ENCODE measurements around the gene CADPS. TPM values are rescaled to one million over a fixed set of nuclear protein-coding genes. Genes with fewer than 3 reads are reported as not detected.
"Not testable (repeated sequence)": the region's sequence is repeated elsewhere in the genome, so short reads cannot be mapped to it uniquely, and the experiment has no call there.

The CADPS gene
- total and polyA plus RNA-seq, 9 of the 15 experiments (the other 6 are each of a cell fraction or from before 2014, with no cell fraction given) = not detected

DNA sequence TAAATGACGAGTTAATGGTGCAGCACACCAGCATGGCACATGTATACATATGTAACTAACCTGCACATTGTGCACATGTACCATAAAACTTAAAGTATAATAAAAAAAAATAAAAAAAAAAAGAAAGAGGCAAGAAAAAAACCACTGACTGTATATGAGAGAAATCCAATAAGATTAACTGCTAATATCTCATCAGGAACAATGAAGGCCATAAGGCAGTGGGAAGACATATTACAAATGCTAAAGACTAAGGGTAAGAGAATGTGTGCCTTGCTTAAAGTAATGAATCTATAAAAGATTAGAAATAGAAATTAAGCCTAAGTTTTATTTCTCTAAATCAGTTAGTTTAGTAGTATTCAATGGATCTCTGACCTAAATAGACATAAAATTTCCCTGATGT is 294.7 kb downstream of the CADPS start:
- intact Hi-C loops (cut with micrococcal nuclease); H3K9ac ChIP-seq (ENCODE audit: insufficient read depth in 1 of 2, low read depth in 2 of 2, low read length in 2 of 2); H3K27me3 ChIP-seq (ENCODE audit: control insufficient read depth in 2 of 2, insufficient read depth in 2 of 2, low read length in 2 of 2); H3K4me2 ChIP-seq (ENCODE audit: insufficient read depth, low read length); H2AFZ ChIP-seq (ENCODE audit: low read depth, low read length); BruUV-seq (replicated peaks); in situ Hi-C loops (cut with MboI); H3K9me3 ChIP-seq (replicated peaks; ENCODE audit: control insufficient read depth, insufficient read depth, low read depth, low read length); ATAC-seq; H3K4me1 ChIP-seq (replicated peaks in 1 of 2; ENCODE audit: control insufficient read depth in 2 of 2, insufficient read depth in 2 of 2, low read length in 2 of 2); H3K9me1 ChIP-seq (ENCODE audit: control insufficient read depth, insufficient read depth, low read length); POLR2A ChIA-PET; DNase-seq (ENCODE audit: extremely low read depth in 1 of 4, low spot score in 3 of 4); H3K4me3 ChIP-seq; H3K27ac ChIP-seq (ENCODE audit: extremely low read depth, low read depth, low read length); H4K20me1 ChIP-seq (replicated peaks; ENCODE audit: control insufficient read depth, insufficient read depth, low read length); H3K36me3 ChIP-seq (ENCODE audit: control insufficient read depth, insufficient read depth, low read length); FAIRE-seq; CTCF ChIA-PET (ENCODE audit: low intra/inter-chr PET ratio); H3K79me2 ChIP-seq (ENCODE audit: control insufficient read depth, insufficient read depth, low read length): not testable (repeated sequence)
- no CpG with 5 or more reads among the region's 1 CpG for WGBS (ENCODE audit: insufficient coverage, low coverage, missing lambda C conversion rate)

DNA sequence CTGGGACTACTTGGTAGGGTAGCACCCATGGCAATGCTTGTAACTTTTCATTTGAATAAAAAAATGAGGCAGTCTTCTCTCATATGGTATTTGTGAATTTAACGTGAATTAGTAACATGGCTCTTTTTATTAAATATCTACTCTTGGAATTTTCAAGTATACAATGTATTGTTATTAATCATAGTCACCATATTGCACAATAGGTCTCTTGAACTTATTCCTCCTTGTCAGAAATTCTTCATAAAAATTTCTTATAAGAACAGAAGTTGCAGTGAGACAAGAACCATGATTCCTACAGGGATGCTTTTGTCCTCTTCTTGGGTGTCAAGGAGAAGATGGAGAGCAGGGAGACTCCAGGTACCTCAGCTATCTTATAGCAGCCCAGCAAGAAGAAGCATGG is 298.1 kb downstream of the CADPS start:
- FAIRE-seq (no peak), DNase-seq (ENCODE audit: extremely low read depth in 1 of 4, low spot score in 3 of 4) (no peak), ATAC-seq (no peak)
- no peak overlapping the region for H3K27ac ChIP-seq (ENCODE audit: extremely low read depth, low read depth, low read length)
- no peaks in the 10 kb centered on the region for H3K27me3 ChIP-seq (ENCODE audit: control insufficient read depth in 2 of 2, insufficient read depth in 2 of 2, low read length in 2 of 2)
- ChIA-PET POLR2A (no interaction called here), CTCF (ENCODE audit: low intra/inter-chr PET ratio) (no interaction called here)
- 0% methylated on average over 1 of the region's 1 CpG for WGBS (ENCODE audit: insufficient coverage, low coverage, missing lambda C conversion rate)
- H3K36me3 ChIP-seq (ENCODE audit: control insufficient read depth, insufficient read depth, low read length) = no peaks in the 10 kb centered on the region
- no peaks in the 10 kb centered on the region for H4K20me1 ChIP-seq (replicated peaks; ENCODE audit: control insufficient read depth, insufficient read depth, low read length)
- H3K4me3 ChIP-seq = no peak overlapping the region
- H3K9me3 ChIP-seq (replicated peaks; ENCODE audit: control insufficient read depth, insufficient read depth, low read depth, low read length) = no peaks in the 10 kb centered on the region
- no peaks in the 10 kb centered on the region for H3K9me1 ChIP-seq (ENCODE audit: control insufficient read depth, insufficient read depth, low read length)
- H3K9ac ChIP-seq (ENCODE audit: insufficient read depth in 1 of 2, low read depth in 2 of 2, low read length in 2 of 2) = no peak overlapping the region
- no peak overlapping the region for H2AFZ ChIP-seq (ENCODE audit: low read depth, low read length)
- H3K79me2 ChIP-seq (ENCODE audit: control insufficient read depth, insufficient read depth, low read length) = no peaks in the 10 kb centered on the region
- H3K4me1 ChIP-seq (replicated peaks in 1 of 2; ENCODE audit: control insufficient read depth in 2 of 2, insufficient read depth in 2 of 2, low read length in 2 of 2) = no peaks in the 10 kb centered on the region
- H3K4me2 ChIP-seq (ENCODE audit: insufficient read depth, low read length) = no peak overlapping the region
- in situ Hi-C loops (cut with MboI) = no loop called here
- intact Hi-C loops (cut with micrococcal nuclease) = no loop called here
- no TSS peak for BruUV-seq (replicated peaks)
- TF ChIP-seq MAFG (tag; conservative IDR thresholded peaks at IDR 0.05) (no peak), KHSRP (IDR thresholded peaks at IDR 0.05) (no peak), LARP7 (IDR thresholded peaks at IDR 0.05) (no peak), C11orf30 (IDR thresholded peaks at IDR 0.05; ENCODE audit: low read depth) (no peak), DACH1 (IDR thresholded peaks at IDR 0.05; ENCODE audit: partially characterized antibody) (no peak), TCF7L2 (IDR thresholded peaks at IDR 0.05; ENCODE audit: low read depth, low read length) (no peak), ZNF584 (CRISPR knock-in tag; IDR thresholded peaks at IDR 0.05; ENCODE audit: low read depth) (no peak)
- TF ChIP-seq, protein P1, sequence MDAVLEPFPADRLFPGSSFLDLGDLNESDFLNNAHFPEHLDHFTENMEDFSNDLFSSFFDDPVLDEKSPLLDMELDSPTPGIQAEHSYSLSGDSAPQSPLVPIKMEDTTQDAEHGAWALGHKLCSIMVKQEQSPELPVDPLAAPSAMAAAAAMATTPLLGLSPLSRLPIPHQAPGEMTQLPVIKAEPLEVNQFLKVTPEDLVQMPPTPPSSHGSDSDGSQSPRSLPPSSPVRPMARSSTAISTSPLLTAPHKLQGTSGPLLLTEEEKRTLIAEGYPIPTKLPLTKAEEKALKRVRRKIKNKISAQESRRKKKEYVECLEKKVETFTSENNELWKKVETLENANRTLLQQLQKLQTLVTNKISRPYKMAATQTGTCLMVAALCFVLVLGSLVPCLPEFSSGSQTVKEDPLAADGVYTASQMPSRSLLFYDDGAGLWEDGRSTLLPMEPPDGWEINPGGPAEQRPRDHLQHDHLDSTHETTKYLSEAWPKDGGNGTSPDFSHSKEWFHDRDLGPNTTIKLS (IDR thresholded peaks at IDR 0.05; ENCODE audit: borderline replicate concordance, low read depth) = no peak
- TF ChIP-seq, protein P2, sequence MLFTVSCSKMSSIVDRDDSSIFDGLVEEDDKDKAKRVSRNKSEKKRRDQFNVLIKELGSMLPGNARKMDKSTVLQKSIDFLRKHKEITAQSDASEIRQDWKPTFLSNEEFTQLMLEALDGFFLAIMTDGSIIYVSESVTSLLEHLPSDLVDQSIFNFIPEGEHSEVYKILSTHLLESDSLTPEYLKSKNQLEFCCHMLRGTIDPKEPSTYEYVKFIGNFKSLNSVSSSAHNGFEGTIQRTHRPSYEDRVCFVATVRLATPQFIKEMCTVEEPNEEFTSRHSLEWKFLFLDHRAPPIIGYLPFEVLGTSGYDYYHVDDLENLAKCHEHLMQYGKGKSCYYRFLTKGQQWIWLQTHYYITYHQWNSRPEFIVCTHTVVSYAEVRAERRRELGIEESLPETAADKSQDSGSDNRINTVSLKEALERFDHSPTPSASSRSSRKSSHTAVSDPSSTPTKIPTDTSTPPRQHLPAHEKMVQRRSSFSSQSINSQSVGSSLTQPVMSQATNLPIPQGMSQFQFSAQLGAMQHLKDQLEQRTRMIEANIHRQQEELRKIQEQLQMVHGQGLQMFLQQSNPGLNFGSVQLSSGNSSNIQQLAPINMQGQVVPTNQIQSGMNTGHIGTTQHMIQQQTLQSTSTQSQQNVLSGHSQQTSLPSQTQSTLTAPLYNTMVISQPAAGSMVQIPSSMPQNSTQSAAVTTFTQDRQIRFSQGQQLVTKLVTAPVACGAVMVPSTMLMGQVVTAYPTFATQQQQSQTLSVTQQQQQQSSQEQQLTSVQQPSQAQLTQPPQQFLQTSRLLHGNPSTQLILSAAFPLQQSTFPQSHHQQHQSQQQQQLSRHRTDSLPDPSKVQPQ (CRISPR knock-in tag; IDR thresholded peaks at IDR 0.05; ENCODE audit: borderline replicate concordance) = no peak
- TF ChIP-seq, protein P3, sequence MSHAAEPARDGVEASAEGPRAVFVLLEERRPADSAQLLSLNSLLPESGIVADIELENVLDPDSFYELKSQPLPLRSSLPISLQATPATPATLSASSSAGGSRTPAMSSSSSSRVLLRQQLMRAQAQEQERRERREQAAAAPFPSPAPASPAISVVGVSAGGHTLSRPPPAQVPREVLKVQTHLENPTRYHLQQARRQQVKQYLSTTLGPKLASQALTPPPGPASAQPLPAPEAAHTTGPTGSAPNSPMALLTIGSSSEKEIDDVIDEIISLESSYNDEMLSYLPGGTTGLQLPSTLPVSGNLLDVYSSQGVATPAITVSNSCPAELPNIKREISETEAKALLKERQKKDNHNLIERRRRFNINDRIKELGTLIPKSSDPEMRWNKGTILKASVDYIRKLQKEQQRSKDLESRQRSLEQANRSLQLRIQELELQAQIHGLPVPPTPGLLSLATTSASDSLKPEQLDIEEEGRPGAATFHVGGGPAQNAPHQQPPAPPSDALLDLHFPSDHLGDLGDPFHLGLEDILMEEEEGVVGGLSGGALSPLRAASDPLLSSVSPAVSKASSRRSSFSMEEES (CRISPR knock-in tag; IDR thresholded peaks at IDR 0.05) = no peak

Measured in K562 (cell line).